KG1 (cell line): Measurements from ENCODE around the gene GUCY1A1.

ENCODE experiments used
- DNase-seq: peaks from one replicate; lab custom pipeline; 2025; lab: John Stamatoyannopoulos, UW

GUCY1A1 gene

GRCh38 chr4:155659176-155659575 lies 7.5 kb upstream of the GUCY1A1 start:
- DNase-seq = no peak

- DNase-seq = no peak
These were observed 6.2 kb upstream of the GUCY1A1 start for GRCh38 chr4:155660436-155660835.

GRCh38 chr4:155665054-155665453 lies 1.6 kb upstream of the GUCY1A1 start:
- DNase-seq = no peak

- DNase-seq = no peak
These were observed 547 bp downstream of the GUCY1A1 start for GRCh38 chr4:155667222-155667567.

- DNase-seq = no peak
These were observed 1.2 kb downstream of the GUCY1A1 start for GRCh38 chr4:155667568-155668511.

- no peak for DNase-seq
These were observed 2.1 kb downstream of the GUCY1A1 start for GRCh38 chr4:155668707-155669220.

GRCh38 chr4:155672342-155672741 lies 5.7 kb downstream of the GUCY1A1 start:
- no peak for DNase-seq

GRCh38 chr4:155673453-155673979 lies 6.9 kb downstream of the GUCY1A1 start:
- no peak for DNase-seq

GRCh38 chr4:155674669-155675071 lies 8.0 kb downstream of the GUCY1A1 start:
- DNase-seq = no peak

GRCh38 chr4:155675709-155676429 lies 9.2 kb downstream of the GUCY1A1 start:
- DNase-seq = no peak

GRCh38 chr4:155676430-155676825 lies 9.8 kb downstream of the GUCY1A1 start:
- no peak for DNase-seq

- no peak for DNase-seq
These were observed 11.4 kb downstream of the GUCY1A1 start for GRCh38 chr4:155678011-155678410.

- no peak for DNase-seq
These were observed 12.7 kb downstream of the GUCY1A1 start for GRCh38 chr4:155679343-155679742.

GRCh38 chr4:155681886-155682285 lies 15.2 kb downstream of the GUCY1A1 start:
- no peak for DNase-seq

- DNase-seq = no peak
These were observed 17.8 kb downstream of the GUCY1A1 start for GRCh38 chr4:155684423-155684822.

- no peak for DNase-seq
These were observed 18.4 kb downstream of the GUCY1A1 start for GRCh38 chr4:155684892-155685541.

- DNase-seq = no peak
These were observed 20.8 kb downstream of the GUCY1A1 start for GRCh38 chr4:155687380-155687982.

GRCh38 chr4:155688211-155688610 lies 21.6 kb downstream of the GUCY1A1 start:
- DNase-seq = no peak

GRCh38 chr4:155688860-155689259 lies 22.2 kb downstream of the GUCY1A1 start:
- DNase-seq = no peak

- no peak for DNase-seq
These were observed 23.6 kb downstream of the GUCY1A1 start for GRCh38 chr4:155690044-155690837.

GRCh38 chr4:155692361-155692760 lies 25.7 kb downstream of the GUCY1A1 start:
- no peak for DNase-seq
